GM15510 (cell line): ENCODE measurements around the gene RNPEPL1.

Experiments
- POLR2A ChIP-seq: IDR thresholded peaks from 3 replicates; pipeline ENCODE4 v1.6.1; 2011; ENCODE audit warnings: borderline replicate concordance; ENCODE audit not compliant: insufficient read length; ENCODE audit errors: extremely low read depth

The RNPEPL1 gene

GRCh38 chr2:240568678-240569522 is 616 bp downstream of the RNPEPL1 start:
- TF ChIP-seq POLR2A: peak; percentile 48

- no peak for TF ChIP-seq POLR2A
These were observed 1.3 kb downstream of the RNPEPL1 start for GRCh38 chr2:240569523-240569997.

GRCh38 chr2:240569998-240570530 is 1.8 kb downstream of the RNPEPL1 start:
- TF ChIP-seq POLR2A: no peak

GRCh38 chr2:240570531-240571313 is 2.4 kb downstream of the RNPEPL1 start:
- TF ChIP-seq POLR2A: no peak

GRCh38 chr2:240571314-240571973 is 3.2 kb downstream of the RNPEPL1 start:
- TF ChIP-seq POLR2A: no peak

- TF ChIP-seq POLR2A: no peak
These were observed 4.1 kb downstream of the RNPEPL1 start for GRCh38 chr2:240572141-240573031.

- TF ChIP-seq POLR2A: no peak
These were observed 4.8 kb downstream of the RNPEPL1 start for GRCh38 chr2:240573071-240573515.

GRCh38 chr2:240573516-240574385 is 5.5 kb downstream of the RNPEPL1 start:
- TF ChIP-seq POLR2A: no peak

GRCh38 chr2:240574386-240575100 is 6.3 kb downstream of the RNPEPL1 start:
- TF ChIP-seq POLR2A: no peak

- TF ChIP-seq POLR2A: no peak
These were observed 7.0 kb downstream of the RNPEPL1 start for GRCh38 chr2:240575101-240575965.

GRCh38 chr2:240576036-240576435 is 7.8 kb downstream of the RNPEPL1 start:
- TF ChIP-seq POLR2A: no peak
